ENCODE data around the gene BAHCC1.

- TF ChIP-seq CTCF (IDR thresholded peaks at IDR 0.05; ENCODE audit: extremely low read depth in 1 of 2, insufficient read depth in 1 of 2, low read depth in 1 of 2, low read length in 2 of 2) (no peak), POLR2AphosphoS5 (IDR thresholded peaks at IDR 0.05; ENCODE audit: insufficient read depth, low read depth, low read length) (no peak), MYC (IDR thresholded peaks at IDR 0.05; ENCODE audit: low read depth, low read length) (no peak), GATA2 (IDR thresholded peaks at IDR 0.05; ENCODE audit: insufficient read depth, insufficient read length, low read depth, low read length) (no peak), POLR2A (IDR thresholded peaks at IDR 0.05; ENCODE audit: low read depth, low read length) (no peak), EZH2 (IDR thresholded peaks at IDR 0.05; ENCODE audit: borderline replicate concordance, low read depth, low read length, severe bottlenecking) (no peak), JUN (IDR thresholded peaks at IDR 0.05; ENCODE audit: borderline replicate concordance, insufficient read depth, insufficient read length, low read depth) (no peak)
- TF ChIP-seq, protein P1, sequence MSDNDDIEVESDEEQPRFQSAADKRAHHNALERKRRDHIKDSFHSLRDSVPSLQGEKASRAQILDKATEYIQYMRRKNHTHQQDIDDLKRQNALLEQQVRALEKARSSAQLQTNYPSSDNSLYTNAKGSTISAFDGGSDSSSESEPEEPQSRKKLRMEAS (IDR thresholded peaks at IDR 0.05; ENCODE audit: insufficient read depth, insufficient read length): no peak
Observed at GRCh38 chr17:81448442-81448841, 53.2 kb downstream of the BAHCC1 start.

Data from endothelial cell of umbilical vein (primary cell).